Nephron (organoid): Measurements from ENCODE around the gene PRICKLE2.

ENCODE experiments used
- H3K27ac Mint-ChIP-seq, 3 experiments: 2 replicates each; pipeline ENCODE4 v1.8.0; 2020; ENCODE audit warnings: mixed read lengths in 3 of 3, mild to moderate bottlenecking in 2 of 3, moderate library complexity in 1 of 3
- H3K27me3 Mint-ChIP-seq: 2 replicates; pipeline ENCODE4 v1.8.0; 2021; ENCODE audit warnings: low read depth, mild to moderate bottlenecking, moderate library complexity, mixed read lengths
- H3K36me3 Mint-ChIP-seq: 2 replicates; pipeline ENCODE4 v1.8.0; 2020; ENCODE audit warnings: low read depth, mixed read lengths
- H3K4me1 Mint-ChIP-seq: 2 replicates; pipeline ENCODE4 v1.8.0; 2020; ENCODE audit warnings: mixed read lengths
- H3K4me3 Mint-ChIP-seq, 3 experiments: 2 replicates each; pipeline ENCODE4 v1.8.0; 2020; ENCODE audit warnings: mild to moderate bottlenecking in 3 of 3, mixed read lengths in 3 of 3, moderate library complexity in 2 of 3
- H3K9me3 Mint-ChIP-seq: 2 replicates; pipeline ENCODE4 v1.8.0; 2020; ENCODE audit warnings: mixed read lengths
- TF ChIP-seq, protein P1 (sequence below), 3 experiments: fragments of 200-600 bp; sonication (generic); IDR thresholded peaks; one replicate each; pipeline ENCODE4 v1.5.0; 2021; ENCODE audit warnings: antibody characterized with exemption in 3 of 3; ENCODE audit not compliant: unreplicated experiment in 3 of 3

PRICKLE2 gene

DNA sequence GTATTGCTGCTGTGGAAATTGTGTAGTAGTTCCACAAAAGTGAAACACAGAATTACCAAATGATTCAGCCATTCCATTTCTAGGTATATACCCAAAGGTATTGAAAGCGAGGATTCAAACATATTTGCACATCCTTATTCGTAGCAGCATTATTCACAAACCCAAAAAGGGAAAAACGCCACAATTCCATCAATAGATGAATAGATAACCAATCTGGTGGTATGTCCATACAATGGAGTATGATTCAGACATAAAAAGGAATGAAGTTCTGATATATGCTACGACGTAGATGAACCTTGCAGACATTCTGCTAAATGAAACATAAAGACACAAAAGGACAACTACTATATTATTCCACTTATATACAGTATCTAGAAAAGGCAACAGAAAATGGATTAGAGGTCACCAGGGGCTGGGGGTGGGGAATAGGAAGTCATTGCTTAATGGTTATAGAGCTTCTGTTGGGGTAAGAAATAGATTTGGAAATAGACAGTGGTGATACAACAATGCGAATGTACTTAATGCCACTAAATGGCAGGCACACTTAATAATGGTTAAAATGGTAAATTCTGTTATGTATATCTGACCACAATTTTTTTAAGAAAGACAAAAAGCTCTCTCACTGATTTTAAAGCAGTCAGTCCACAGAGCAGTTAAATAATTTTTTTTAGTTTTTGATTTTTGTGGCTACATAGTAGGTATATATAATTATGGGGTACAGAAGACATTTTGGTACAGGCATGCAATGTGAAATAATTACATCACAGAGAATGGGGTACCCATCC is 150.2 kb downstream of the PRICKLE2 start:
- H3K36me3 Mint-ChIP-seq = no peaks in the 10 kb centered on the region
- H3K27ac Mint-ChIP-seq = no peak overlapping the region
- TF ChIP-seq, protein P1, sequence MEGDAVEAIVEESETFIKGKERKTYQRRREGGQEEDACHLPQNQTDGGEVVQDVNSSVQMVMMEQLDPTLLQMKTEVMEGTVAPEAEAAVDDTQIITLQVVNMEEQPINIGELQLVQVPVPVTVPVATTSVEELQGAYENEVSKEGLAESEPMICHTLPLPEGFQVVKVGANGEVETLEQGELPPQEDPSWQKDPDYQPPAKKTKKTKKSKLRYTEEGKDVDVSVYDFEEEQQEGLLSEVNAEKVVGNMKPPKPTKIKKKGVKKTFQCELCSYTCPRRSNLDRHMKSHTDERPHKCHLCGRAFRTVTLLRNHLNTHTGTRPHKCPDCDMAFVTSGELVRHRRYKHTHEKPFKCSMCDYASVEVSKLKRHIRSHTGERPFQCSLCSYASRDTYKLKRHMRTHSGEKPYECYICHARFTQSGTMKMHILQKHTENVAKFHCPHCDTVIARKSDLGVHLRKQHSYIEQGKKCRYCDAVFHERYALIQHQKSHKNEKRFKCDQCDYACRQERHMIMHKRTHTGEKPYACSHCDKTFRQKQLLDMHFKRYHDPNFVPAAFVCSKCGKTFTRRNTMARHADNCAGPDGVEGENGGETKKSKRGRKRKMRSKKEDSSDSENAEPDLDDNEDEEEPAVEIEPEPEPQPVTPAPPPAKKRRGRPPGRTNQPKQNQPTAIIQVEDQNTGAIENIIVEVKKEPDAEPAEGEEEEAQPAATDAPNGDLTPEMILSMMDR (IDR thresholded peaks at IDR 0.05; ENCODE audit: unreplicated experiment in 3 of 3) = no peak
- H3K27me3 Mint-ChIP-seq = peaks cover 5% of the 10 kb centered on the region
- peaks cover 7% of the 10 kb centered on the region for H3K9me3 Mint-ChIP-seq
- H3K4me3 Mint-ChIP-seq = no peak overlapping the region
- H3K4me1 Mint-ChIP-seq = peaks cover 50% of the 10 kb centered on the region

DNA sequence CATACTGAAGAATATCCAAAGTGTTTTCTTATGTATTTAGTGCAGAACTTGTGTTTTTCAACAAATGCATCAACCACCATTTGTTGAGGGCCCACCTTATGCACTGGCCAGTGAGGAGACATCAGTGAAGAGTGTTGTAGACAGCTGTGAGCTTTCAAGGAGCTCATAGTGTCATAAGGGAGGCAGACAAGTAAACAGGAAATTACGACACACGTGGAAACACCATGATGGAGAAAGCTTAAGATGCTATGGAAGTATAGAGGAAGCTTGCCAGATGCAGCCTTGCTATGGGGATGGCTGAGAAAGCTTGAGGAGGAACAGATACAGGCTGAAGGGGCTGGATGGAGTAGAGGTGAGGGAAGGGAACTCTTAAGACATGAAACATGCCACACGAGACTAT is 151.2 kb downstream of the PRICKLE2 start:
- TF ChIP-seq, protein P1 (IDR thresholded peaks at IDR 0.05; ENCODE audit: unreplicated experiment in 3 of 3) = no peak
- H3K36me3 Mint-ChIP-seq = no peaks in the 10 kb centered on the region
- no peak overlapping the region for H3K4me3 Mint-ChIP-seq
- H3K4me1 Mint-ChIP-seq = peaks cover 47% of the 10 kb centered on the region
- peaks cover 10% of the 10 kb centered on the region for H3K9me3 Mint-ChIP-seq
- H3K27ac Mint-ChIP-seq = peak overlapping the region; percentile 0 to 55 (median 27)
- peaks cover 5% of the 10 kb centered on the region for H3K27me3 Mint-ChIP-seq

DNA sequence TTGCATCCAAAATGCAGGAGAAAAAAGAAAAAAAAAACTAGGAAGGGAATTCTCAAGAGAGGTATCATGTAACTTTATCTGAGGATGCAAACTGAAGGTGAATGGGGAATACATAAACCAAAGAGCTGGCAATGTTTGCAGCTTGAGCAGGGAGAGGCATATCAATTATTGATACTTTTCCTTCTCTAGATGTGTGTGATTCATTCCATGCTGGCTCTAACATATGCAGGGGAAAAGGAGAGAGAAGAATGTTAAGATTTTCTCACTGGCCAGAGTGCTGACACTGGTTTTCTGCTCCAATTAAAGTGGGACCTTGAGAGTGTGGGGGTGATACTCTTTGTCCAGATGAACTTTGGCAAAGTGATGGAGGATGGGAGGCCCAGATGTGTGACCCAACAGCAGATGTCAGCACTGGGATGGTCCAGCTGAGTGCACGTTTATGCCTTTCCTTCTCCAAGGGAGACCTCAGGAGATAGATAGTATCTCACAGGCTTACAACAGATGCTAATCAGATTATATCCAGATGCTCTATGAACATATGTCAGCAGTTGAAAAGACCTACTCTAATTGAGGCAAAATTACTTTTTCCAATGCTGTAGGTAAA is 152.0 kb downstream of the PRICKLE2 start:
- TF ChIP-seq, protein P1 (IDR thresholded peaks at IDR 0.05; ENCODE audit: unreplicated experiment in 3 of 3) = no peak
- H3K27me3 Mint-ChIP-seq = peaks cover 5% of the 10 kb centered on the region
- H3K27ac Mint-ChIP-seq = peak overlapping the region; percentile 27 to 86 (median 55)
- H3K9me3 Mint-ChIP-seq = peaks cover 12% of the 10 kb centered on the region
- H3K4me3 Mint-ChIP-seq = peak overlapping the region in 1 of 3 experiments; percentile 11
- H3K4me1 Mint-ChIP-seq = peaks cover 42% of the 10 kb centered on the region
- H3K36me3 Mint-ChIP-seq = no peaks in the 10 kb centered on the region

DNA sequence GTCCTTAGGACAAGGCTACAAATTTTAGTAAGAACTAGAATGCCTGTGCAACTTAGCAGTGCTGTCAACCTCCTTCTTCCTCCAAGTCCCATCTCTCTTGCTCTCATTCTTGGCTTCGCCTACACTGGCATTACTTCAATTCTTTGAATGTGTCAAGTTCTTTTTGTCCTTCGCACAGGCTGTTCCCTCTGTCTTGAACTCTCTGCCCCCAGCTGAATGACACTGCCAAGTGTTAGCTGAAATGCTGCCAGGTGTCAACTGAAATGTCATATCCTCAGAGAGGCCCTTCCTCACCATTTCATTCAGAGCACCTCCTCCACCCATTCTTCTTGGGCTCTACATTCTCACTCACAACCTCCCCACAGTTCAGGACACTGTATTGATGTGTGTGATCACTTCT is 153.1 kb downstream of the PRICKLE2 start:
- H3K4me3 Mint-ChIP-seq = no peak overlapping the region
- H3K36me3 Mint-ChIP-seq = no peaks in the 10 kb centered on the region
- H3K4me1 Mint-ChIP-seq = peaks cover 49% of the 10 kb centered on the region
- H3K9me3 Mint-ChIP-seq = peaks cover 13% of the 10 kb centered on the region
- H3K27ac Mint-ChIP-seq = peak overlapping the region in 2 of 3 experiments; percentile 8 to 28
- TF ChIP-seq, protein P1 (IDR thresholded peaks at IDR 0.05; ENCODE audit: unreplicated experiment in 3 of 3) = no peak
- peaks cover under 1% of the 10 kb centered on the region for H3K27me3 Mint-ChIP-seq

DNA sequence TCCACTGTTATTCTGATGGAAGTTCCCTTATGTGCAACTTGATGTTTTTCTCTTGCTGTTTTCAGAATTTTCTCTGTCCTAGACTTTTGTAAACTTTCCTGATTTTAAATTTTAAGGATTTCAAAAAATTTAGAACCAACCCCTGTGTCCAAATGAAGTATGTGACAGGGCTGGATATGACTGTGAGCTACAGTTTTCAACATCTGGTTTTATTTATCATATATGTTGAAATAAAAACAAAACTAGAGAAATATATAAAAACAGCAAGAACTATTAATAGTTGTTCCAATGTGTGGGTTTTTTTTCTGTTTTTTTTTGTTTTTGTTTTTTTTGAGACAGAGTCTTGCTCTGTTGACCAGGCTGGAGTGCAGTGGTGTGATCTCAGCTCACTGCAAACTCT is 154.6 kb downstream of the PRICKLE2 start:
- peak overlapping the region in 2 of 3 experiments; percentile 56 to 62 for H3K27ac Mint-ChIP-seq
- peaks cover 13% of the 10 kb centered on the region for H3K9me3 Mint-ChIP-seq
- no peak overlapping the region for H3K4me3 Mint-ChIP-seq
- TF ChIP-seq, protein P1 (IDR thresholded peaks at IDR 0.05; ENCODE audit: unreplicated experiment in 3 of 3) = no peak
- peaks cover 52% of the 10 kb centered on the region for H3K4me1 Mint-ChIP-seq
- H3K27me3 Mint-ChIP-seq = no peaks in the 10 kb centered on the region
- H3K36me3 Mint-ChIP-seq = no peaks in the 10 kb centered on the region
